DOHH2 (cell line): Measurements from ENCODE around the gene DHCR24.

Source experiments
- H3F3A ChIP-seq: fragments of 200-600 bp; sonication (generic), shearing (Covaris generic); 2 replicates; pipeline ENCODE4 v1.6.0; 2016; ENCODE audit warnings: antibody characterized with exemption, mild to moderate bottlenecking; ENCODE audit not compliant: control insufficient read depth, insufficient read depth
- H3K27ac ChIP-seq: fragments of 200-600 bp; sonication (generic); 2 replicates; pipeline ENCODE4 v1.5.1; 2014; ENCODE audit warnings: low read depth, mild to moderate bottlenecking, low read length, moderate library complexity
- H3K27me3 ChIP-seq: fragments of 200-600 bp; sonication (generic); 2 replicates; pipeline ENCODE4 v1.6.1; 2014; ENCODE audit warnings: mild to moderate bottlenecking, low read length, mixed read lengths; ENCODE audit not compliant: control insufficient read depth
- H3K36me3 ChIP-seq: fragments of 200-600 bp; sonication (generic); 2 replicates; pipeline ENCODE4 v1.6.1; 2014; ENCODE audit warnings: mild to moderate bottlenecking, low read length, moderate library complexity, mixed read lengths; ENCODE audit not compliant: control insufficient read depth
- H3K4me1 ChIP-seq: fragments of 200-600 bp; sonication (generic); 2 replicates; pipeline ENCODE4 v1.6.1; 2014; ENCODE audit warnings: mild to moderate bottlenecking, low read length, mixed read lengths; ENCODE audit not compliant: control insufficient read depth
- H3K4me2 ChIP-seq: fragments of 200-600 bp; sonication (generic); 2 replicates; pipeline ENCODE4 v1.6.0; 2014; ENCODE audit warnings: mild to moderate bottlenecking, low read length, moderate library complexity
- H3K4me3 ChIP-seq: fragments of 200-600 bp; sonication (generic); 2 replicates; pipeline ENCODE4 v1.5.1; 2014; ENCODE audit warnings: mild to moderate bottlenecking, low read length, mixed read lengths
- H3K79me2 ChIP-seq: fragments of 200-600 bp; sonication (generic); 2 replicates; pipeline ENCODE4 v1.6.1; 2014; ENCODE audit warnings: mild to moderate bottlenecking, low read length, mixed read lengths; ENCODE audit not compliant: control insufficient read depth
- H3K9me2 ChIP-seq: fragments of 200-600 bp; sonication (generic); replicated peaks from 2 replicates; pipeline ENCODE4 v1.6.1; 2014; ENCODE audit warnings: mild to moderate bottlenecking, low read length, mixed read lengths; ENCODE audit not compliant: control insufficient read depth
- H3K9me3 ChIP-seq: fragments of 200-600 bp; sonication (generic); 2 replicates; pipeline ENCODE4 v1.6.1; 2014; ENCODE audit warnings: antibody characterized with exemption, low read length, mixed read lengths; ENCODE audit not compliant: control insufficient read depth, insufficient read depth
- H4K20me1 ChIP-seq: fragments of 200-600 bp; sonication (generic); 2 replicates; pipeline ENCODE4 v1.6.0; 2014; ENCODE audit warnings: low read depth, mild to moderate bottlenecking, antibody characterized with exemption, low read length, moderate library complexity; ENCODE audit not compliant: control insufficient read depth, insufficient read depth
- EZH2phosphoT487 ChIP-seq: fragments of 200-600 bp; sonication (generic); IDR thresholded peaks from 2 replicates; pipeline ENCODE4 v1.6.1; 2017; ENCODE audit warnings: borderline replicate concordance, mild to moderate bottlenecking, antibody characterized with exemption, low read length, moderate library complexity, mixed read lengths
- TF ChIP-seq, protein P1 (sequence below): fragments of 200-600 bp; sonication (generic); IDR thresholded peaks from one replicate; pipeline ENCODE4 v1.5.1; 2014; ENCODE audit warnings: antibody characterized with exemption, mild to moderate bottlenecking, low read depth, low read length; ENCODE audit not compliant: poor library complexity, severe bottlenecking

Gene DHCR24

DNA sequence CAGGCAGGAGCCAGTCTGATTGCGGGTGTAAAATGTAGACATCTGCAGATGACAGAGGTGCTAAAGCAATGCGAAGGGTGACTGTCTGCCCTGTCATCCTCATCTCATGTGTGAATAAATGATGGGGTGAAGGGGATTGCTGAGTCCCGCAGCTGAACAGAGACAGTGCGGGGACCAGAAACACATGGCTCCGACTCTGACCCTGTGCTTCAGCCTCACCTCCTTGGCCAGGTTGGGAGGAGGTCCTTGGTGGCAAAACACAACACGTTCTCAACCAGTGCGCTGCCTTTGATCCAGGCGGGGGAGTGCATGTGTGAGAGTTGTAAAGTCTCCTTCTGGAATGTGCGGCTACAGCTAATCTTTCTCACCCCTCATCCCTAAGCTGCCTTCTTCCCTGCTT, 53.9 kb downstream of the DHCR24 start:
- Histone ChIP-seq H3K4me3 (no peak overlapping the region), H3K4me2 (no peak overlapping the region), H4K20me1 (no peaks in the 10 kb centered on the region), H3K9me3 (no peaks in the 10 kb centered on the region), H3K27ac (no peak overlapping the region), H3K9me2 (no peaks in the 10 kb centered on the region), H3K79me2 (no peaks in the 10 kb centered on the region), H3K36me3 (no peaks in the 10 kb centered on the region), H3K4me1 (no peaks in the 10 kb centered on the region), H3K27me3 (peaks cover 5% of the 10 kb centered on the region), H3F3A (no peaks in the 10 kb centered on the region)
- no peak for TF ChIP-seq EZH2phosphoT487
- TF ChIP-seq, protein P1, sequence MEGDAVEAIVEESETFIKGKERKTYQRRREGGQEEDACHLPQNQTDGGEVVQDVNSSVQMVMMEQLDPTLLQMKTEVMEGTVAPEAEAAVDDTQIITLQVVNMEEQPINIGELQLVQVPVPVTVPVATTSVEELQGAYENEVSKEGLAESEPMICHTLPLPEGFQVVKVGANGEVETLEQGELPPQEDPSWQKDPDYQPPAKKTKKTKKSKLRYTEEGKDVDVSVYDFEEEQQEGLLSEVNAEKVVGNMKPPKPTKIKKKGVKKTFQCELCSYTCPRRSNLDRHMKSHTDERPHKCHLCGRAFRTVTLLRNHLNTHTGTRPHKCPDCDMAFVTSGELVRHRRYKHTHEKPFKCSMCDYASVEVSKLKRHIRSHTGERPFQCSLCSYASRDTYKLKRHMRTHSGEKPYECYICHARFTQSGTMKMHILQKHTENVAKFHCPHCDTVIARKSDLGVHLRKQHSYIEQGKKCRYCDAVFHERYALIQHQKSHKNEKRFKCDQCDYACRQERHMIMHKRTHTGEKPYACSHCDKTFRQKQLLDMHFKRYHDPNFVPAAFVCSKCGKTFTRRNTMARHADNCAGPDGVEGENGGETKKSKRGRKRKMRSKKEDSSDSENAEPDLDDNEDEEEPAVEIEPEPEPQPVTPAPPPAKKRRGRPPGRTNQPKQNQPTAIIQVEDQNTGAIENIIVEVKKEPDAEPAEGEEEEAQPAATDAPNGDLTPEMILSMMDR: no peak

DNA sequence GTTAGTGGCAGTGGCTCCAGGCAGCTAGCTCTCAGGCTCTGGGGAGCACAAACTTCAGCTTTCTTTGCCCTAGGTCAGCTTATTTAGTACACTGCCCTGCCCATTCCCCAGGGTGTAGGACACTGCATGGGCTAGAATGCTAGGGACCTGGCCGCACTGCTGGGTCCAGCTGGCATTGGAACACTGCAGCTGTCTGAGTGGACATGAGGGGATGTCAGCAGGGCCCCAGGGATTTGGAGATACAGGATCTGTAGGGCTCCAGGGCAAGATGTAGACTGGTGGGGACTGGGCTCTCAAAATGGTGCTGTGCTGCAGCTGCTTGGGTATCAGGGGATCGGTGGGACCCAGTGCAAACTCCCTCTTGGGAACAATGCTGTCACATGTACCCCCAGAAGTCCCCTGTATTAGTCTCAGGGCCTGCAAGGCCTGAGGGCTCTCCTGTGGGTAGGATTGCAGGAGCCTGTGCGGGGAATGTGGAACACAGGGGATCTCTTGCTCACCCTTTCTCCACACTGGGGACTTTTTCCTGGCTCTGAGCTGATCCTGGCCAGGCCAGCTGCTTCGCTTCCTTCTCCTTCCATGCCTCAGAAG, 60.7 kb downstream of the DHCR24 start:
- 0 out of 2 replicates have a peak, but pooled peaks cover 5% of the 10 kb centered on the region for H3K27me3 ChIP-seq
- TF ChIP-seq, protein P1: no peak
- TF ChIP-seq EZH2phosphoT487: no peak

DNA sequence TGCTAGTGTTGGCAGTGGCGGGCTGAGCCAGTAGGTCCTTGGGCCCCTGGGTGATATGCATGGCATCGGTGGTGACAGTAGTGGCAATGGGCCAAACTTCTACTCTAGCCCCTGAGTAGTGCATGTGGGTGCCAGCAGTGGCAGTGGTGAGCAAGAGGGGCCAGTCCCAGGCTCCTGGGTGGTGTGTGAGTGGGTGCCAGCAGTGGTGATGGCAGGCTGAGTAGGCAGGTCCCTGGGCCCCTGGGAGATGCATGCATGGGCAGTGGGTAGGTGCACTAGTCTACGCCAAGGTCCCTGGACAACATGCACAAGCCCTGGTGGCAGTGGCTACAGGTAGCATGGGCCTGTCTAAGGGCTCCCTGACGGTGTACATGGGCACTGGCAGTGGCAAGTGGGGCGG, 61.3 kb downstream of the DHCR24 start:
- Histone ChIP-seq H3K36me3 (no peaks in the 10 kb centered on the region), H3K4me1 (no peaks in the 10 kb centered on the region), H3F3A (no peaks in the 10 kb centered on the region), H3K27me3 (0 out of 2 replicates have a peak, but pooled peaks cover 5% of the 10 kb centered on the region), H3K27ac (no peak overlapping the region), H3K9me2 (no peaks in the 10 kb centered on the region), H3K79me2 (no peaks in the 10 kb centered on the region), H3K4me2 (no peak overlapping the region), H4K20me1 (no peaks in the 10 kb centered on the region), H3K9me3 (peaks cover 5% of the 10 kb centered on the region; the same call in 1 of the 2 replicates), H3K4me3 (no peak overlapping the region)
- TF ChIP-seq, protein P1: no peak
- TF ChIP-seq EZH2phosphoT487: no peak

More for the DNA sequence above, 60.7 kb downstream of the DHCR24 start:
- H3K36me3 ChIP-seq: no peaks in the 10 kb centered on the region
- H4K20me1 ChIP-seq: no peaks in the 10 kb centered on the region
- no peaks in the 10 kb centered on the region for H3K79me2 ChIP-seq
- H3K9me2 ChIP-seq: no peaks in the 10 kb centered on the region
- H3K9me3 ChIP-seq: peaks cover 5% of the 10 kb centered on the region; the same call in 1 of the 2 replicates
- H3F3A ChIP-seq: no peaks in the 10 kb centered on the region
- H3K4me3 ChIP-seq: no peak overlapping the region
- H3K4me1 ChIP-seq: no peaks in the 10 kb centered on the region
- H3K4me2 ChIP-seq: no peak overlapping the region
- no peak overlapping the region for H3K27ac ChIP-seq
